GM19397 (cell line): ENCODE measurements around the gene RBM20.
"Not testable (repeated sequence)": the region's sequence is repeated elsewhere in the genome, so short reads cannot be mapped to it uniquely, and the experiment has no call there.

ENCODE experiments used
- ATAC-seq: cut with Tn5 transposase; IDR thresholded peaks from one replicate; pipeline ENCODE4 v1.9.1; 2021; ENCODE audit warnings: mild to moderate bottlenecking, moderate library complexity; ENCODE audit not compliant: unreplicated experiment

Gene RBM20

GRCh38 chr10:110647136-110647430 is 2.9 kb downstream of the RBM20 start:
- ATAC-seq = no peak

- no peak for ATAC-seq
Measured at GRCh38 chr10:110648692-110649346, 4.7 kb downstream of the RBM20 start.

GRCh38 chr10:110649347-110650264 is 5.5 kb downstream of the RBM20 start:
- ATAC-seq = no peak

DNA sequence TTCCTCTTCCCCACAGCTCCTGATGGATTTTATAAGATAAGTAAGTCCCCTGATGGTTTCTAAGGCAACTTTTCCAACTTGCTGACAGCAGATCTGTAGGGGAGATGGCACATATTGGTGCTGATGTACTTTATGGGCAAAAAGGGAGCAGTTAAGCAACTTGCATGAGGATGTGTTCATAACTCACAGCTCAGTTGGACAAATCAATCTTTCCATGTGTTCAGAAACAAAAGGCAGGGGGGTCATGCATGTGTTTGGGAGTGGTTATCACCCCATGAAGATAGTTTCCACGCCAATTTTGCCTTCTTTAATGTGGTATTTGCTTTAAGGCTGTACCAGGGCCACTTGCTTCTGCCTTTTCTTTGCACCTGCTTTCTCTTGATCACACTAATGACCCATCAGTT is 6.1 kb downstream of the RBM20 start:
- ATAC-seq = no peak

GRCh38 chr10:110651044-110651958 is 7.2 kb downstream of the RBM20 start:
- ATAC-seq = no peak

- no peak for ATAC-seq
Measured at GRCh38 chr10:110652475-110653118, 8.5 kb downstream of the RBM20 start.

GRCh38 chr10:110655320-110655719 is 11.2 kb downstream of the RBM20 start:
- no peak for ATAC-seq

GRCh38 chr10:110656612-110657011 is 12.5 kb downstream of the RBM20 start:
- no peak for ATAC-seq

DNA sequence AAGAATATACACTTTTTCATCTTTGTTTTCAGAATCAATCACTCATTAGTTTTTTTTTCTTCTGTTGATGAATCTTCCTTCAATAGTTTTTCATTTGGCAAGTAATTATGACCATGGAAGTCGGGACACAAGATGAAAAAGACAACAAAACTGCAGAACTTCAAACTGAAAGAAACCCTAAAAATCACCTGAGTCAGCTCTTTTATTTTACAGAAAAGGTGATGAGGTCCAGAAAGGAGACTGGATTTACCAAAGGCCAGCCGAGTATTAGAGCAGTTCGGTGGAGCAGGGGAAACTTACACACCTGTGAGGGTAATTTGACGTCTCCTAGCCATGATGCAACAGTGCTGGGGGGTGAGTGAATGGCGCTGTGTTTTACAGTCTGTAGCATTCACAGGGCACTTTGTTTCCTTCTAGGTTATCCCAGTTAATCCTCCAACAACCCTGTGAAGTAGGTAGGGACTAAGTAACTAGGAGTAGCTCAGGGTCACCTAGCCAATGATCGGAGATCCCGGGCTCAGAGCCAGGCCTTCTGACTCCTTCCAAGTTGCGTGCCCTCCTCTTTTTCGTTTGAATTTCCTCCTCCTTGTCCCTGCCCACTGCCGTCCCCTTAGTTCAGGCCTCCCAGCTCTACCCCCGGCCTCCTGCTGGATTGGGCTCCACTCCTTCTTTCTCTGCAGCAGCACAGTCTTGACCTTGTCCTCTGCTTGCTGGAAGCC is 14.0 kb downstream of the RBM20 start:
- no peak for ATAC-seq

DNA sequence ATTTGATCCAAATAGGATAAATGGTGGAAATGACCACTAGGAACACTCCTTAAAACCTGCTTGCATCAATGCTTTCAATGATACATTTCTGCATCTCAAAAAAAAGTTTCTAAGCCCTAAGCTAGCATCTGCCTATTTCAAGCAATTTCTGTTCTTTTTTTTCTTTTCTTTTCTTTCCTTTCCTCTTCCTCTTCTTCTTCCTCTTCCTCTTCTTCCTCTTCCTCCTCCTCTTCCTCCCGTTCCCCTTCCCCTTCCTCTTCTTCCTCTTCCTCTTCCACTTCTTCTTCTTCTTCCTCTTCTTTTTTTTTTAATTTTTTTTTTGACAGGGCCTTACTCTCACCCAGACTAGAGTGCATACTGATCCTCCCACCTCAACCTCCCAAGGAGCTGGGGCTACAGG is 15.4 kb downstream of the RBM20 start:
- ATAC-seq = no peak

GRCh38 chr10:110660289-110660688 is 16.2 kb downstream of the RBM20 start:
- ATAC-seq = not testable (repeated sequence)

- no peak for ATAC-seq
Measured at GRCh38 chr10:110661292-110661691, 17.2 kb downstream of the RBM20 start.

DNA sequence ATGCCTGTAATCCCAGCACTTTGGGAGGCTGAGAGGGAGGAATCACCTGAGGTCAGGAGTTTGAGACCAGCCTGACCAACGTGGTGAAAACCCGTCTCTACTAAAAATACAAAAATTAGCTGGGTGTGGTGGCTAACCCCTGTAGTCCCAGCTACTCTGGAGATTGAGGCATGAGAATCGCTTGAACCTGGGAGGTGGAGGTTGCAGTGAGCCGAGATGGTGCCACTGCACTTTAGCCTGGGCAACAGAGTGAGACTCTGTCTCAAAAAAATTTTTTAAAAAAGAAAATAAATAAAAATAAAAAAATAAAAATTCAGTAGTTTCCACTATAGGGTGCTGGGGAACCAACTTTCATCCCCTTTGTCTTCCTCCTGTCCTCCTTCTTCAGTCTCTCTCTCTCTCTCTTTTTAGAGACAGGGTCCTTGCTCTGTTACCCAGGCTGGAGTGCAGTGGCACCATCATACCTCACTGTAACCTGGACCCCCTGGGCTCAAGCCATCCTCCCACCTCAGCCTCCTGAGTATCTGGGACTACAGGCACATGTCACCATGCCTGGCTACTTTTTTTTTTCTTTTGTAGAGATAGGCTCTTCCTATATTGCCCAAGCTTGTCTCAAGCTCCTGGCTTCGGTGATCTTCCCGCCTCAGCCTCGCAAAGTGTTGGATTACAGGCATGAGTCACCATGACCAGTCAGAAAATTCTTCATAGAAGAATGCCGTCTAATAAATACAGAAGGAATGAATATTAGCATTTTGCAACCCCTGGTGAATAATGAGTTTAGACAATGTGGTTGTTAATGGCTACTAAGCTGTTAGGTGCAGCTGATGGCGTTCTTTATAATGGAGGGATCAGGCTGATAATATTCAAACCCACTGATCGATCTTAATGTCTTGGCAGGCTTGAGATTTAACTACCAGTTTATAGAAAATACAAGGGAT is 20.6 kb downstream of the RBM20 start:
- ATAC-seq = no peak

- not testable (repeated sequence) for ATAC-seq
Measured at GRCh38 chr10:110666259-110666658, 22.1 kb downstream of the RBM20 start.

GRCh38 chr10:110666673-110667072 is 22.5 kb downstream of the RBM20 start:
- no peak for ATAC-seq

GRCh38 chr10:110667620-110668343 is 23.6 kb downstream of the RBM20 start:
- no peak for ATAC-seq

- no peak for ATAC-seq
Measured at GRCh38 chr10:110668443-110668842, 24.3 kb downstream of the RBM20 start.

DNA sequence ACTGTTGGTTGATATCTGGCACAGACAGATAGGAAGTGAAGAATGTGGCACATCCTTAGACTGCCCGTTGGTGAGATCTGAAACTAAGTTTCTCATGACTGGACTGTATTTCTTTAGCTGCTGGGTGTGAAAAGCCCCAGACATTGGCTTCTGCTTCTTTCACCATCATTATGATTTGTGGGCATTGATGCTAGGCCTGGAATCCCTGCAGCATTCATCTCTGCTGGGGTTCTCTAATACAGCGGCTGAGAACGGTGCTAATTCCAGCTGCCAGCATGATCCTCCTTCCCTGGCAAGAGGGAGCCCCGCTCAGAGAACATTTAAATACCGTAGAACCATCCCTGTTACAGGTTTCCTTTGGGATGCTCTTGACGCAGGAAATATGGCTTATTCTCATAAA is 26.2 kb downstream of the RBM20 start:
- ATAC-seq = no peak
